ENCODE results near the gene EHBP1. TPM values are rescaled to one million over a fixed set of nuclear protein-coding genes. Genes with fewer than 3 reads are reported as not detected.

EHBP1 gene
- polyA plus RNA-seq, 1 of the 3 experiments (the other 2 are of a cell fraction) = 62.7 TPM

- Histone ChIP-seq H2AFZ (ENCODE audit: low read depth) (no peak overlapping the region), H4K20me1 (ENCODE audit: insufficient read depth) (no peaks in the 10 kb centered on the region), H3K9me3 (no peaks in the 10 kb centered on the region), H3K27ac (ENCODE audit: low read depth in 2 of 2, low read length in 1 of 2) (no peak overlapping the region), H3K9ac (no peak overlapping the region), H3K9me2 (no peaks in the 10 kb centered on the region), H3K27me3 (ENCODE audit: insufficient read depth) (peaks cover 11% of the 10 kb centered on the region; the same call in 1 of the 2 replicates), H3K4me3 (ENCODE audit: low read depth in 2 of 2, low read length in 1 of 2) (no peak overlapping the region), H3F3A (replicated peaks; ENCODE audit: insufficient read depth) (no peaks in the 10 kb centered on the region), H3K4me1 (ENCODE audit: control insufficient read depth in 1 of 2, insufficient read depth in 2 of 2, low read depth in 1 of 2, low read length in 1 of 2) (peaks cover 6 to 22% of the 10 kb centered on the region in 2 experiments; a peak in 2 of 4 replicates), H3K36me3 (replicated peaks in 1 of 2; ENCODE audit: control insufficient read depth in 1 of 2, insufficient read depth in 2 of 2, low read length in 1 of 2) (no peaks in the 10 kb centered on the region), H3K4me2 (no peak overlapping the region), H3K79me2 (ENCODE audit: insufficient read depth) (no peaks in the 10 kb centered on the region)
- ChIA-PET POLR2A (no interaction called here), CTCF (interaction anchor here (0.8 to 2.1 kb wide), 5 partner anchors 10 to 435 kb away, joined by 3 to 7 read pairs (median 4); no protein-coding TSS in a partner anchor)
- no peak for DNase-seq
- 92% methylated on average over 33 of the region's 34 CpGs for WGBS (ENCODE audit: low lambda C conversion rate)
- TF ChIP-seq RFX5 (IDR thresholded peaks at IDR 0.05; ENCODE audit: low read length) = no peak
- no peak for TF ChIP-seq YY1 (IDR thresholded peaks at IDR 0.05; ENCODE audit: low read depth)
These were observed 347.8 kb downstream of the EHBP1 start for GRCh38 chr2:63053081-63053888.

GRCh38 chr2:63053889-63054602 lies 348.5 kb downstream of the EHBP1 start:
- peaks cover 6 to 29% of the 10 kb centered on the region in 2 experiments; a peak in 2 of 4 replicates for H3K4me1 ChIP-seq (ENCODE audit: control insufficient read depth in 1 of 2, insufficient read depth in 2 of 2, low read depth in 1 of 2, low read length in 1 of 2)
- H3K9me2 ChIP-seq = no peaks in the 10 kb centered on the region
- H3K36me3 ChIP-seq (replicated peaks in 1 of 2; ENCODE audit: control insufficient read depth in 1 of 2, insufficient read depth in 2 of 2, low read length in 1 of 2) = no peaks in the 10 kb centered on the region
- no peak overlapping the region for H3K4me2 ChIP-seq
- ChIA-PET POLR2A (no interaction called here), CTCF (interaction anchor here (1.0 to 2.1 kb wide), 8 partner anchors 9 to 597 kb away, joined by 3 to 7 read pairs (median 4); no protein-coding TSS in a partner anchor)
- H3K79me2 ChIP-seq (ENCODE audit: insufficient read depth) = no peaks in the 10 kb centered on the region
- H3K27ac ChIP-seq (ENCODE audit: low read depth in 2 of 2, low read length in 1 of 2) = no peak overlapping the region
- H4K20me1 ChIP-seq (ENCODE audit: insufficient read depth) = no peaks in the 10 kb centered on the region
- H3K4me3 ChIP-seq (ENCODE audit: low read depth in 2 of 2, low read length in 1 of 2) = no peak overlapping the region
- no peak overlapping the region for H2AFZ ChIP-seq (ENCODE audit: low read depth)
- no peaks in the 10 kb centered on the region for H3F3A ChIP-seq (replicated peaks; ENCODE audit: insufficient read depth)
- H3K27me3 ChIP-seq (ENCODE audit: insufficient read depth) = peaks cover 18% of the 10 kb centered on the region
- DNase-seq = peak; percentile 63
- WGBS (ENCODE audit: low lambda C conversion rate) = 52% methylated on average over 34 of the region's 48 CpGs
- no peak for TF ChIP-seq CHD2 (IDR thresholded peaks at IDR 0.05; ENCODE audit: low read length, partially characterized antibody)
- no peak for TF ChIP-seq RFX5 (IDR thresholded peaks at IDR 0.05; ENCODE audit: low read length)
- TF ChIP-seq, protein P1, sequence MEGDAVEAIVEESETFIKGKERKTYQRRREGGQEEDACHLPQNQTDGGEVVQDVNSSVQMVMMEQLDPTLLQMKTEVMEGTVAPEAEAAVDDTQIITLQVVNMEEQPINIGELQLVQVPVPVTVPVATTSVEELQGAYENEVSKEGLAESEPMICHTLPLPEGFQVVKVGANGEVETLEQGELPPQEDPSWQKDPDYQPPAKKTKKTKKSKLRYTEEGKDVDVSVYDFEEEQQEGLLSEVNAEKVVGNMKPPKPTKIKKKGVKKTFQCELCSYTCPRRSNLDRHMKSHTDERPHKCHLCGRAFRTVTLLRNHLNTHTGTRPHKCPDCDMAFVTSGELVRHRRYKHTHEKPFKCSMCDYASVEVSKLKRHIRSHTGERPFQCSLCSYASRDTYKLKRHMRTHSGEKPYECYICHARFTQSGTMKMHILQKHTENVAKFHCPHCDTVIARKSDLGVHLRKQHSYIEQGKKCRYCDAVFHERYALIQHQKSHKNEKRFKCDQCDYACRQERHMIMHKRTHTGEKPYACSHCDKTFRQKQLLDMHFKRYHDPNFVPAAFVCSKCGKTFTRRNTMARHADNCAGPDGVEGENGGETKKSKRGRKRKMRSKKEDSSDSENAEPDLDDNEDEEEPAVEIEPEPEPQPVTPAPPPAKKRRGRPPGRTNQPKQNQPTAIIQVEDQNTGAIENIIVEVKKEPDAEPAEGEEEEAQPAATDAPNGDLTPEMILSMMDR (IDR thresholded peaks at IDR 0.05) = peak; percentile 40
- no peaks in the 10 kb centered on the region for H3K9me3 ChIP-seq
- H3K9ac ChIP-seq = no peak overlapping the region

GRCh38 chr2:63054841-63055225 lies 349.3 kb downstream of the EHBP1 start:
- Histone ChIP-seq H3K27ac (ENCODE audit: low read depth in 2 of 2, low read length in 1 of 2) (no peak overlapping the region), H3K9me3 (no peaks in the 10 kb centered on the region), H4K20me1 (ENCODE audit: insufficient read depth) (no peaks in the 10 kb centered on the region), H3K79me2 (ENCODE audit: insufficient read depth) (no peaks in the 10 kb centered on the region), H3K9ac (no peak overlapping the region), H3K4me1 (ENCODE audit: control insufficient read depth in 1 of 2, insufficient read depth in 2 of 2, low read depth in 1 of 2, low read length in 1 of 2) (peaks cover 0 to 28% of the 10 kb centered on the region in 2 experiments; a peak in 2 of 4 replicates), H3K9me2 (no peaks in the 10 kb centered on the region), H2AFZ (ENCODE audit: low read depth) (no peak overlapping the region), H3K27me3 (ENCODE audit: insufficient read depth) (peaks cover 25% of the 10 kb centered on the region), H3K4me3 (ENCODE audit: low read depth in 2 of 2, low read length in 1 of 2) (peak overlapping the region in 1 of 2 experiments; percentile 21; a peak in 1 of 4 replicates), H3K36me3 (replicated peaks in 1 of 2; ENCODE audit: control insufficient read depth in 1 of 2, insufficient read depth in 2 of 2, low read length in 1 of 2) (no peaks in the 10 kb centered on the region), H3K4me2 (no peak overlapping the region), H3F3A (replicated peaks; ENCODE audit: insufficient read depth) (no peaks in the 10 kb centered on the region)
- POLR2A ChIA-PET = no interaction called here
- 58% methylated on average over 7 of the region's 7 CpGs for WGBS (ENCODE audit: low lambda C conversion rate)
- CTCF ChIA-PET = interaction anchor here (0.5 to 2.1 kb wide), 14 partner anchors 8 to 1216 kb away, joined by 3 to 7 read pairs (median 4); no protein-coding TSS in a partner anchor
- no peak for TF ChIP-seq USF2 (IDR thresholded peaks at IDR 0.05; ENCODE audit: borderline replicate concordance, low read depth, low read length)
- TF ChIP-seq POLR2AphosphoS5 (IDR thresholded peaks at IDR 0.05; ENCODE audit: low read depth, low read length) = no peak
- no peak for TF ChIP-seq SIN3A (IDR thresholded peaks at IDR 0.05; ENCODE audit: borderline replicate concordance, low read depth, low read length)
- no peak for TF ChIP-seq TAF1 (IDR thresholded peaks at IDR 0.05; ENCODE audit: borderline replicate concordance, low read depth, low read length)
- TF ChIP-seq MEF2A (IDR thresholded peaks at IDR 0.05; ENCODE audit: borderline replicate concordance, low read depth) = no peak
- no peak for TF ChIP-seq RCOR1 (IDR thresholded peaks at IDR 0.05; ENCODE audit: low read length)
- no peak for TF ChIP-seq FOSL2 (IDR thresholded peaks at IDR 0.05; ENCODE audit: borderline replicate concordance, low read depth)
- no peak for TF ChIP-seq RFX5 (IDR thresholded peaks at IDR 0.05; ENCODE audit: low read length)
- no peak for TF ChIP-seq FOXJ3 (CRISPR knock-in tag; IDR thresholded peaks at IDR 0.05)
- TF ChIP-seq, protein P2, sequence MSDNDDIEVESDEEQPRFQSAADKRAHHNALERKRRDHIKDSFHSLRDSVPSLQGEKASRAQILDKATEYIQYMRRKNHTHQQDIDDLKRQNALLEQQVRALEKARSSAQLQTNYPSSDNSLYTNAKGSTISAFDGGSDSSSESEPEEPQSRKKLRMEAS (IDR thresholded peaks at IDR 0.05; ENCODE audit: low read depth) = no peak
- no peak for TF ChIP-seq EP300 (IDR thresholded peaks at IDR 0.05; ENCODE audit: borderline replicate concordance in 1 of 2, low read depth in 1 of 2, low read length in 1 of 2)
- no peak for TF ChIP-seq MXI1 (IDR thresholded peaks at IDR 0.05; ENCODE audit: low read depth, low read length)
- no peak for TF ChIP-seq TCF12 (IDR thresholded peaks at IDR 0.05)
- DNase-seq = peak; percentile 28
